ENCODE results near the gene ADAD2. TPM values are rescaled to one million over a fixed set of nuclear protein-coding genes. Genes with fewer than 3 reads are reported as not detected.

ADAD2 gene
- total and polyA plus RNA-seq, 9 donors = 0.28 to 1.2 (median 0.88) TPM; not detected in 1

DNA sequence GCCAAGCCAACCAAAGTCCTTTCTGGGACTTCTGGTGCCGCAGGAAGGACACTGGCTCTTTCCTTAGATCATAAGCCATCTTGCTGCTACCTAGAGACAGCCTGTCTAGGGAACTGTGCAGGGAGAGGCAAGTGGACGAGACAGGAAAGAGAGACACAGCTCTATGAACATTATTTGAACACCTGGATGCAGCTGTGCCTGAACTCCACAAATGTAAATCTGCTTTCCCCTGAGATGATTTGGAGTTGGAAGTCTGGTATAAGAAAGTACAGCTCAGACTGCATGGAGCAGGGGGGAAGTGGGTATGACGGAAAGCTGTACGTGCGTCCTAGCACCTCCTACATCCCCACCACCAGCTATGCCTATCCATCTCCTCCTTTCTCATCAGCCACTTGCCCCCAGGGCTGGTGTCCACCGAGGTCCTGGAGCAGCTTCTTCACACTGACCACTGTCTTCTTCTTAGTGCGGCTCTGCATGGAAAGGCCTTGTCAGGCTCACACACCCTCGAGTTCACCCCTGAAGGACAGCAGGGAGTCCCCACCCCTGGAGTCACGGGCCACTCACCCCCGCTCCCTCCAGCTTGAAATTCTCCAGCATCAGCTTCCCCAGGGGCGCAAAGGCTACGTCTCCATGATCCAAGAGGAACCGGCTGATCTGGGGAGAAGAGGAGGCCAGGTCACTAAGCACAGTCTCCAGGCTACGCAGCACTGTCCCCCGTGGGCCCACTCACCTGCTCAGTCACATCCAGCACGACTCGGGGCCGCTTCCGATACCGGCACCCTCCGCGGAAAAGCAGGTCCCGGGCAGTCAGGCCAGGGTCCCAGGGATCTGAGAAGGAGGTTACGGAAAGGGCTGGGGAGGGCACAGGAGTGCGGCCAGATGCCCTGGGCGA is 8.0 kb upstream of the ADAD2 start:
- 98% methylated on average over 15 of the region's 26 CpGs for WGBS (ENCODE audit: insufficient coverage)
- H3K9me3 ChIP-seq (replicated peaks; ENCODE audit: control insufficient read depth, low read depth, low read length) = no peaks in the 10 kb centered on the region
- H3K27ac ChIP-seq (ENCODE audit: low read length) = no peak overlapping the region
- H3K4me1 ChIP-seq (ENCODE audit: control insufficient read depth, insufficient read depth, low read length) = peaks cover 20% of the 10 kb centered on the region
- H3K36me3 ChIP-seq (ENCODE audit: control insufficient read depth, insufficient read depth, low read length) = peaks cover 72% of the 10 kb centered on the region
- DNase-seq = no peak
- no peak overlapping the region for H3K4me3 ChIP-seq (ENCODE audit: low read length)
- H3K27me3 ChIP-seq (ENCODE audit: control insufficient read depth, insufficient read depth, low read length) = no peaks in the 10 kb centered on the region

DNA sequence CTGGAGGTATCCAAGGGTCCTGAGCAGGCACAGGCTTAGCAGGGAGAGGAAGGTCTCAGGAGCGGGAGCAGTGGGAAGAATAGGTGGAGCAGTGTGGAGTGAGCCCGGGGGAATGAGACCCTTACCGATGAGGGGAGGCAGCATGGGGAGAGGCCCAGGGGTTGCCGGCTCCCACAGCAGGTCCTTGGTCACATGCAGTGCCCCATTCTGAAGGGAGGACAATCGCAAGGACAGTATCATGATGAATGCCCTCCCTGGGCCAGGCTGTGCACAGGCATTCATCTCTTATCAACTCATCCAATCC is 7.4 kb upstream of the ADAD2 start:
- Histone ChIP-seq H3K4me1 (ENCODE audit: control insufficient read depth, insufficient read depth, low read length) (peaks cover 20% of the 10 kb centered on the region), H3K4me3 (ENCODE audit: low read length) (no peak overlapping the region), H3K27me3 (ENCODE audit: control insufficient read depth, insufficient read depth, low read length) (no peaks in the 10 kb centered on the region), H3K27ac (ENCODE audit: low read length) (no peak overlapping the region), H3K36me3 (ENCODE audit: control insufficient read depth, insufficient read depth, low read length) (peaks cover 66% of the 10 kb centered on the region), H3K9me3 (replicated peaks; ENCODE audit: control insufficient read depth, low read depth, low read length) (no peaks in the 10 kb centered on the region)
- no peak for DNase-seq
- 93% methylated on average over 5 of the region's 5 CpGs for WGBS (ENCODE audit: insufficient coverage)

DNA sequence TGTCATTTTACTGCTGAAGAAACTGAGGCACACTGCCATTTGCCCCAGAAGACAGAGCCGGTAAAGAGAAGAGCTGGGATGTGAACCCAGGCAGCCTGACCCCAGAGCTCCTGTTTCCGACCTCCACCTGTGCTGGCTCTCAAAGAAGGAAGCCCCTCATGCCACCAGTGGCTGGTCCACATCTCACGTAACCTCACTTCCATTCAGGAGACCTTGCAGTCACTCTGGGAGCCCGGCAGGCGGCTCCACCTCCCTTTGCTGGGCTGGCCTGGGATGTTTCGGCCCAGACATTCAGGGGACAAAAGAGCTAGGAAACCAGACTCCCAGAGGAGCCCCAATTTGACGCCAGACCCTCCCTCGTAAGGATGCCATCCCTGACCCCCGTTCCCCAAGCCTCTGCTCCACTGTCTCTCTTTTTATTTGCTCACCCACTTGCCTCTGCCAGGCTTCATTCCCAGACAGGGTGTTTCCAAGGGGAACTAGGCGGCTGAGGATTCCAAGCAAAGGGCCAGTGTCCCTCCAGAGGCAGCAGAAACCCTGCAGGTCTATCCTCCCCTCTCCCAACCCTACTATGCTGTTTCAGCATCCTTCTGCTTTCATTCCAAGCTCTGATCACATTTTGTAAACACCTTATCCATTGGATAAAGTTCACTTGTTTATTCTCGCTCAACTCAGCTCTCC is 6.9 kb upstream of the ADAD2 start:
- peaks cover 61% of the 10 kb centered on the region for H3K36me3 ChIP-seq (ENCODE audit: control insufficient read depth, insufficient read depth, low read length)
- H3K27me3 ChIP-seq (ENCODE audit: control insufficient read depth, insufficient read depth, low read length) = no peaks in the 10 kb centered on the region
- no peak overlapping the region for H3K4me3 ChIP-seq (ENCODE audit: low read length)
- H3K27ac ChIP-seq (ENCODE audit: low read length) = peak overlapping the region; percentile 65
- no peaks in the 10 kb centered on the region for H3K9me3 ChIP-seq (replicated peaks; ENCODE audit: control insufficient read depth, low read depth, low read length)
- peaks cover 20% of the 10 kb centered on the region for H3K4me1 ChIP-seq (ENCODE audit: control insufficient read depth, insufficient read depth, low read length)
- no peak for DNase-seq
- 86% methylated on average over 11 of the region's 11 CpGs for WGBS (ENCODE audit: insufficient coverage)

DNA sequence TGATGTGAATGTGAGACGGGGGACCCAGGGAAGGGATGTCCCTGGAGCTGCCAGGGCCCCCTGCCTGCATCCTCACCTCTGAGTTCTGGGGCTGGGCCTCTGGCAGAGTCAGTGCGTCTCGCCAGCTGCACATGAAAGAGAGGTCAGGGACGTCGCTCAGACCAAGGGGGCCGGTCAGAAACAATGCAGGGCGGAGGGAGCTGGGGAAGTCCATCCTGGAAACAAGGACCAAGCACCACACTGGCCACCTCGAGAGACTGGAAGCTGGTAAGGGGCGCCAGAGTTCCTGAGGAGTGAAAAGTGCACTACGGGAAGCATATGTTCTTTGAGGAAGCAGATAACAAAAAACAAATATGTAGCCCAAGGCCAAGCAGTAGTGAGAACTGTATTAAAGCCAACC is 6.2 kb upstream of the ADAD2 start:
- Histone ChIP-seq H3K4me3 (ENCODE audit: low read length) (no peak overlapping the region), H3K36me3 (ENCODE audit: control insufficient read depth, insufficient read depth, low read length) (peaks cover 54% of the 10 kb centered on the region), H3K27me3 (ENCODE audit: control insufficient read depth, insufficient read depth, low read length) (no peaks in the 10 kb centered on the region), H3K9me3 (replicated peaks; ENCODE audit: control insufficient read depth, low read depth, low read length) (no peaks in the 10 kb centered on the region), H3K27ac (ENCODE audit: low read length) (peak overlapping the region; percentile 65), H3K4me1 (ENCODE audit: control insufficient read depth, insufficient read depth, low read length) (peaks cover 20% of the 10 kb centered on the region)
- WGBS (ENCODE audit: insufficient coverage) = 90% methylated on average over 9 of the region's 10 CpGs
- DNase-seq = peak; percentile 48

GRCh38 chr16:84186685-84187437 is 4.1 kb upstream of the ADAD2 start, which contains the start of gene TAF1C:
TAF1C (minus strand) TSS chr16:84187057; CDS start chr16:84184988, 2,069 bp downstream.
- peaks cover 20% of the 10 kb centered on the region for H3K4me1 ChIP-seq (ENCODE audit: control insufficient read depth, insufficient read depth, low read length)

DNA sequence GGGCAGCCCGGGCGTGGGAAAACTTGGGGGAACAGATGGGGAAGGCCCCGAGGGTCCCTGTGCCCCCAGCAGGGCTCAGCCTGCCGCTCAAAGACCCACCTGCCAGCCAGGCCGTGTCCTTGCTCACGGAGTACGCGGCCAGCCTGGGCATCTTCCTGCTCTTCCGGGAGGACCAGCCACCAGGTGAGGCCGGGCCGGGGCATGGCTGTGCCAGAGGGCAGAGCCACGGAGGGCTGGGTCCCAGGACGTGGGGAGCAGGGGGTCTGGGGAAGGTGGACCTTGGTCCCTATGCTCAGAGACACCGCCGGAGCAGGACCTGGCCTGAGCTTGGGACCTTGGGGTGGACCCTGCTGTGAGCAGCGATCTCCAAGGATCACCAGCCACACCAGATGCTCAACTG is 509 bp downstream of the ADAD2 start:
- Histone ChIP-seq H3K36me3 (ENCODE audit: control insufficient read depth, insufficient read depth, low read length) (no peaks in the 10 kb centered on the region), H3K27ac (ENCODE audit: low read length) (no peak overlapping the region), H3K4me3 (ENCODE audit: low read length) (no peak overlapping the region), H3K4me1 (ENCODE audit: control insufficient read depth, insufficient read depth, low read length) (peaks cover 6% of the 10 kb centered on the region), H3K27me3 (ENCODE audit: control insufficient read depth, insufficient read depth, low read length) (peaks cover 5% of the 10 kb centered on the region), H3K9me3 (replicated peaks; ENCODE audit: control insufficient read depth, low read depth, low read length) (no peaks in the 10 kb centered on the region)
- no peak for DNase-seq
- WGBS (ENCODE audit: insufficient coverage) = 91% methylated on average over 14 of the region's 16 CpGs

More at GRCh38 chr16:84186685-84187437, 4.1 kb upstream of the ADAD2 start, which contains the start of gene TAF1C:
- H3K27ac ChIP-seq (ENCODE audit: low read length) = peak within 1 kb of the TSS; percentile 48
- no peaks in the 10 kb centered on the region for H3K27me3 ChIP-seq (ENCODE audit: control insufficient read depth, insufficient read depth, low read length)
- peak within 1 kb of the TSS; percentile 97 for H3K4me3 ChIP-seq (ENCODE audit: low read length)
- H3K9me3 ChIP-seq (replicated peaks; ENCODE audit: control insufficient read depth, low read depth, low read length) = no peaks in the 10 kb centered on the region
- H3K36me3 ChIP-seq (ENCODE audit: control insufficient read depth, insufficient read depth, low read length) = peaks cover 34% of the 10 kb centered on the region
- DNase-seq = peak; percentile 97
- under 1% methylated on average over 38 of the region's 55 CpGs for WGBS (ENCODE audit: insufficient coverage)

DNA sequence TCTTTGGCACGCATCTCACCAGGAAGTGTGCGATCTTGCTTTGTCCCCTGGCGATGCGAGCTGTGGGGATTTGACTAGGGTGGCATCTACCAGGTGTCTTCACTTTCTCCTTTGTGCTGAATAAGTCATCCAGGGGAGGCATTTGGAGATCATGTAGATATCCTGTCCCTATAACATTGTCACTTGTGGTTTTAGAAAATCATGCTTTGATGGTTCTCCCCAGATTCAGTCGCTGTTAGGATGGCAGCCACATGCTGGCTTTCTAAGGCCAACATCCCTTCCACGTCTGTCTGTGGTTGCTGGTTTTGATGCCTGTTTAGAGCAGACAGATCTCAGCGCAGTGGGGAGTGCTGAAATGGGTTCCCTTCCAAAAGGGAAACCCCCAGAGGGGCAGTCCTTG is 2.5 kb downstream of the ADAD2 start:
- WGBS (ENCODE audit: insufficient coverage) = no CpG with 5 or more reads among the region's 7 CpGs
- no peak for DNase-seq
- no peaks in the 10 kb centered on the region for H3K9me3 ChIP-seq (replicated peaks; ENCODE audit: control insufficient read depth, low read depth, low read length)
- H3K36me3 ChIP-seq (ENCODE audit: control insufficient read depth, insufficient read depth, low read length) = no peaks in the 10 kb centered on the region
- peaks cover 5% of the 10 kb centered on the region for H3K27me3 ChIP-seq (ENCODE audit: control insufficient read depth, insufficient read depth, low read length)
- no peak overlapping the region for H3K27ac ChIP-seq (ENCODE audit: low read length)
- H3K4me1 ChIP-seq (ENCODE audit: control insufficient read depth, insufficient read depth, low read length) = peaks cover 4% of the 10 kb centered on the region
- no peak overlapping the region for H3K4me3 ChIP-seq (ENCODE audit: low read length)

GRCh38 chr16:84194018-84194417 is 3.1 kb downstream of the ADAD2 start:
- no peaks in the 10 kb centered on the region for H3K9me3 ChIP-seq (replicated peaks; ENCODE audit: control insufficient read depth, low read depth, low read length)
- no peak overlapping the region for H3K27ac ChIP-seq (ENCODE audit: low read length)
- no peak for DNase-seq
- H3K27me3 ChIP-seq (ENCODE audit: control insufficient read depth, insufficient read depth, low read length) = peaks cover 5% of the 10 kb centered on the region
- H3K36me3 ChIP-seq (ENCODE audit: control insufficient read depth, insufficient read depth, low read length) = no peaks in the 10 kb centered on the region
- WGBS (ENCODE audit: insufficient coverage) = 91% methylated on average over 9 of the region's 11 CpGs
- peaks cover 4% of the 10 kb centered on the region for H3K4me1 ChIP-seq (ENCODE audit: control insufficient read depth, insufficient read depth, low read length)
- no peak overlapping the region for H3K4me3 ChIP-seq (ENCODE audit: low read length)

GRCh38 chr16:84194470-84195200 is 3.7 kb downstream of the ADAD2 start:
- Histone ChIP-seq H3K4me3 (ENCODE audit: low read length) (no peak overlapping the region), H3K4me1 (ENCODE audit: control insufficient read depth, insufficient read depth, low read length) (peaks cover 4% of the 10 kb centered on the region), H3K27ac (ENCODE audit: low read length) (no peak overlapping the region), H3K36me3 (ENCODE audit: control insufficient read depth, insufficient read depth, low read length) (no peaks in the 10 kb centered on the region), H3K27me3 (ENCODE audit: control insufficient read depth, insufficient read depth, low read length) (peaks cover 5% of the 10 kb centered on the region), H3K9me3 (replicated peaks; ENCODE audit: control insufficient read depth, low read depth, low read length) (no peaks in the 10 kb centered on the region)
- DNase-seq = no peak
- 60% methylated on average over 23 of the region's 34 CpGs for WGBS (ENCODE audit: insufficient coverage)

Data from muscle of leg (tissue), 11 donors.